Hepatocyte (in vitro differentiated cells): ENCODE measurements around the gene HNRNPH1.

Source experiments
- EZH2 ChIP-seq: fragments of 200-600 bp; sonication (generic); IDR thresholded peaks from 2 replicates; pipeline ENCODE4 v1.6.1; 2016; ENCODE audit warnings: antibody characterized with exemption, mild to moderate bottlenecking, borderline replicate concordance
- EZH2phosphoT487 ChIP-seq: fragments of 200-600 bp; sonication (generic); IDR thresholded peaks from one replicate; pipeline ENCODE4 v1.6.1; 2018; ENCODE audit warnings: antibody characterized with exemption, mild to moderate bottlenecking, low read depth, moderate library complexity; ENCODE audit not compliant: unreplicated experiment, severe bottlenecking
- TF ChIP-seq, protein P1 (sequence below): fragments of 200-600 bp; sonication (generic); IDR thresholded peaks from 2 replicates; pipeline ENCODE4 v1.5.1; 2016; ENCODE audit warnings: antibody characterized with exemption, mild to moderate bottlenecking; ENCODE audit not compliant: poor library complexity

DNA sequence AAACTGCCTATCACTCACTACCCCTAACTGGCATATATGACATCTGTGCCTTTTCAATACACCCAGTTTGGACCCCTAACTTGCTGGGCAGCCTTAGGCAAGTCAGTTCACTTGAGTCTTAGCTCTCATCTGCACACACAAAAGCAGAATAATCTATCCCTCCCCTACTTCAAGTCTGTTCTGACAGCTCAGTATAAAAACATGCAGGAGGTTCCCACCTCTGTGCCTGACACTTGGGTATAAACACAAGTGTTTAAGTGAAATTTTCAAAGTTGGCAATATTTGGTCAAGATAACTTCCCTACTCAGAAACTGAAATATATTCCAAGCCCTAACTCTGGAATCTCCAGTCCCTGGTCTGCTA lies 12.6 kb downstream of the HNRNPH1 start:
- TF ChIP-seq, protein P1, sequence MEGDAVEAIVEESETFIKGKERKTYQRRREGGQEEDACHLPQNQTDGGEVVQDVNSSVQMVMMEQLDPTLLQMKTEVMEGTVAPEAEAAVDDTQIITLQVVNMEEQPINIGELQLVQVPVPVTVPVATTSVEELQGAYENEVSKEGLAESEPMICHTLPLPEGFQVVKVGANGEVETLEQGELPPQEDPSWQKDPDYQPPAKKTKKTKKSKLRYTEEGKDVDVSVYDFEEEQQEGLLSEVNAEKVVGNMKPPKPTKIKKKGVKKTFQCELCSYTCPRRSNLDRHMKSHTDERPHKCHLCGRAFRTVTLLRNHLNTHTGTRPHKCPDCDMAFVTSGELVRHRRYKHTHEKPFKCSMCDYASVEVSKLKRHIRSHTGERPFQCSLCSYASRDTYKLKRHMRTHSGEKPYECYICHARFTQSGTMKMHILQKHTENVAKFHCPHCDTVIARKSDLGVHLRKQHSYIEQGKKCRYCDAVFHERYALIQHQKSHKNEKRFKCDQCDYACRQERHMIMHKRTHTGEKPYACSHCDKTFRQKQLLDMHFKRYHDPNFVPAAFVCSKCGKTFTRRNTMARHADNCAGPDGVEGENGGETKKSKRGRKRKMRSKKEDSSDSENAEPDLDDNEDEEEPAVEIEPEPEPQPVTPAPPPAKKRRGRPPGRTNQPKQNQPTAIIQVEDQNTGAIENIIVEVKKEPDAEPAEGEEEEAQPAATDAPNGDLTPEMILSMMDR, result no peak
- TF ChIP-seq EZH2 (no peak), EZH2phosphoT487 (no peak)
